MM.1S (cell line): Measurements from ENCODE around the gene LMO7.

Source experiments
- DNase-seq: peaks from one replicate; pipeline ENCODE4 v3.0.0-alpha.2; 2015
- H2AFZ ChIP-seq: fragments of 300-600 bp; sonication (generic); 2 replicates; pipeline ENCODE4 v1.6.0; 2016; ENCODE audit warnings: antibody characterized with exemption, low read length
- H3F3A ChIP-seq: fragments of 300-600 bp; sonication (generic); 2 replicates; pipeline ENCODE4 v1.6.1; 2016; ENCODE audit warnings: mild to moderate bottlenecking, antibody characterized with exemption, low read length, moderate library complexity, mixed read lengths; ENCODE audit not compliant: insufficient read depth
- H3K27ac ChIP-seq: fragments of 300-600 bp; sonication (generic); 2 replicates; pipeline ENCODE4 v1.5.1; 2016; ENCODE audit warnings: mild to moderate bottlenecking, low read length
- H3K27me3 ChIP-seq: fragments of 300-600 bp; sonication (generic); replicated peaks from 2 replicates; pipeline ENCODE4 v1.6.0; 2016; ENCODE audit warnings: low read length; ENCODE audit not compliant: insufficient read depth
- H3K36me3 ChIP-seq: fragments of 300-600 bp; sonication (generic); replicated peaks from 2 replicates; pipeline ENCODE4 v1.6.1; 2016; ENCODE audit warnings: mild to moderate bottlenecking, low read length, mixed read lengths; ENCODE audit not compliant: insufficient read depth
- H3K4me1 ChIP-seq: fragments of 300-600 bp; sonication (generic); 2 replicates; pipeline ENCODE4 v1.6.1; 2016; ENCODE audit warnings: low read length, mixed read lengths
- H3K4me2 ChIP-seq: fragments of 300-600 bp; sonication (generic); 2 replicates; pipeline ENCODE4 v1.6.0; 2016; ENCODE audit warnings: low read depth, low read length
- H3K4me3 ChIP-seq: fragments of 300-600 bp; sonication (generic); 2 replicates; pipeline ENCODE4 v1.5.1; 2016; ENCODE audit warnings: low read length, mixed read lengths
- H3K79me2 ChIP-seq: fragments of 300-600 bp; sonication (generic); 2 replicates; pipeline ENCODE4 v1.6.1; 2016; ENCODE audit warnings: mixed run types, low read length, mixed read lengths
- H3K9ac ChIP-seq: fragments of 300-600 bp; sonication (generic); 2 replicates; pipeline ENCODE4 v1.6.1; 2016; ENCODE audit warnings: low read length, mixed read lengths
- H3K9me2 ChIP-seq: fragments of 300-600 bp; sonication (generic); replicated peaks from 2 replicates; pipeline ENCODE4 v1.6.1; 2016; ENCODE audit warnings: mild to moderate bottlenecking, low read length, mixed read lengths; ENCODE audit not compliant: insufficient read depth
- H3K9me3 ChIP-seq: fragments of 300-600 bp; sonication (generic); replicated peaks from 2 replicates; pipeline ENCODE4 v1.6.1; 2016; ENCODE audit warnings: mild to moderate bottlenecking, low read length, mixed read lengths; ENCODE audit not compliant: insufficient read depth
- H4K20me1 ChIP-seq: fragments of 300-600 bp; sonication (generic); 2 replicates; pipeline ENCODE4 v1.6.1; 2016; ENCODE audit warnings: mild to moderate bottlenecking, low read length, moderate library complexity, mixed read lengths; ENCODE audit not compliant: insufficient read depth
- EZH2 ChIP-seq: fragments of 300-600 bp; sonication (generic); optimal IDR thresholded peaks from 2 replicates; pipeline ENCODE3; 2017; ENCODE audit warnings: low read depth, mild to moderate bottlenecking, antibody characterized with exemption, low read length, mixed read lengths
- EZH2phosphoT487 ChIP-seq: fragments of 300-600 bp; sonication (generic); IDR thresholded peaks from 2 replicates; pipeline ENCODE4 v1.6.1; 2018; ENCODE audit warnings: antibody characterized with exemption, low read length
- TF ChIP-seq, protein P1 (sequence below): fragments of 300-600 bp; sonication (generic); IDR thresholded peaks from 2 replicates; pipeline ENCODE4 v1.5.1; 2016; ENCODE audit warnings: antibody characterized with exemption, low read length, mixed read lengths

LMO7 gene

DNA sequence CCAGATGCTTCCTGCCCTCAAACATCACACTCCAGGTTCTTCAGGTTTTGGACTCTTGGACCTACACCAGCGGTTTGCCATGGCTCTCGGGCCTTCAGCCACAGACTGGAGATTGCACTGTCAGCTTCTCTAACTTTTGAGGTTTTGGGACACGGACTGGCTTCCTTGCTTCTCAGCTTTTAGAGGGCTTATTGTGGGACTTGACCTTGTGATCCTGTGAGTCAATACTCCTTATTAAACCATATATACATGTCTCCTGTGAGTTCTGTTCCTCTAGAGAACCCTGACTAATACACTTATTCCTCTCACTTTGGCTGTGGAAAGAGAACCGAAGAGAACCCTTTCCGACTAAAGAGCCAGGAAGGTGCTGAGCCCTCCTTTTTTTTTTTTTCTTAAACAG, 53.6 kb downstream of the LMO7 start:
- H3K4me1 ChIP-seq = no peaks in the 10 kb centered on the region
- H3K79me2 ChIP-seq = no peaks in the 10 kb centered on the region
- no peak for DNase-seq
- no peaks in the 10 kb centered on the region for H3F3A ChIP-seq
- H2AFZ ChIP-seq = no peak overlapping the region
- TF ChIP-seq, protein P1, sequence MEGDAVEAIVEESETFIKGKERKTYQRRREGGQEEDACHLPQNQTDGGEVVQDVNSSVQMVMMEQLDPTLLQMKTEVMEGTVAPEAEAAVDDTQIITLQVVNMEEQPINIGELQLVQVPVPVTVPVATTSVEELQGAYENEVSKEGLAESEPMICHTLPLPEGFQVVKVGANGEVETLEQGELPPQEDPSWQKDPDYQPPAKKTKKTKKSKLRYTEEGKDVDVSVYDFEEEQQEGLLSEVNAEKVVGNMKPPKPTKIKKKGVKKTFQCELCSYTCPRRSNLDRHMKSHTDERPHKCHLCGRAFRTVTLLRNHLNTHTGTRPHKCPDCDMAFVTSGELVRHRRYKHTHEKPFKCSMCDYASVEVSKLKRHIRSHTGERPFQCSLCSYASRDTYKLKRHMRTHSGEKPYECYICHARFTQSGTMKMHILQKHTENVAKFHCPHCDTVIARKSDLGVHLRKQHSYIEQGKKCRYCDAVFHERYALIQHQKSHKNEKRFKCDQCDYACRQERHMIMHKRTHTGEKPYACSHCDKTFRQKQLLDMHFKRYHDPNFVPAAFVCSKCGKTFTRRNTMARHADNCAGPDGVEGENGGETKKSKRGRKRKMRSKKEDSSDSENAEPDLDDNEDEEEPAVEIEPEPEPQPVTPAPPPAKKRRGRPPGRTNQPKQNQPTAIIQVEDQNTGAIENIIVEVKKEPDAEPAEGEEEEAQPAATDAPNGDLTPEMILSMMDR = no peak
- TF ChIP-seq EZH2phosphoT487 (no peak), EZH2 (no peak)
- H3K27ac ChIP-seq = no peak overlapping the region
- no peak overlapping the region for H3K9ac ChIP-seq
- H3K27me3 ChIP-seq = no peaks in the 10 kb centered on the region
- H3K36me3 ChIP-seq = no peaks in the 10 kb centered on the region
- no peaks in the 10 kb centered on the region for H3K9me3 ChIP-seq
- H4K20me1 ChIP-seq = no peaks in the 10 kb centered on the region
- no peak overlapping the region for H3K4me3 ChIP-seq
- H3K9me2 ChIP-seq = no peaks in the 10 kb centered on the region
- H3K4me2 ChIP-seq = no peak overlapping the region

DNA sequence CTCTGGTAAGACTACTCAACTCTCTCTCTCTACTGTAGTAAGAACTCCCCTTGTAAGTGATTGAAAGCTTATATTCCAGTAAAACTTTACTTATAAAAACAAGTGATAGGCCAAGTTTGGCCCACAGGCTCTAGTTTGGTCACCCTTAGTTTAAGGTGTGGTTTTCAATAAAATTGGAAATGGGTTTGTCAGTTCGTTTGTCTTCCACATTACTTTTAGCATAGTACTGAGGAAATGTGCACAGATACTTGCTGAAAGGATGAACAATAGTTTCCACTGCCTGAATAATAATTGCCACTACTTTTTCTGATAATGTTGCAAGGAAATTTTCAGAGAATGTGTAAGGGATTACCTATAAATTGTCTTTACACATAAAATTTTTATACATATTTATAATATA, 54.5 kb downstream of the LMO7 start:
- H3K4me3 ChIP-seq = no peak overlapping the region
- H2AFZ ChIP-seq = no peak overlapping the region
- TF ChIP-seq EZH2 (no peak), EZH2phosphoT487 (no peak)
- TF ChIP-seq, protein P1 = no peak
- no peaks in the 10 kb centered on the region for H3K9me2 ChIP-seq
- no peak overlapping the region for H3K27ac ChIP-seq
- H3K9ac ChIP-seq = no peak overlapping the region
- no peaks in the 10 kb centered on the region for H3K79me2 ChIP-seq
- H3K4me2 ChIP-seq = no peak overlapping the region
- no peaks in the 10 kb centered on the region for H4K20me1 ChIP-seq
- H3K4me1 ChIP-seq = no peaks in the 10 kb centered on the region
- no peaks in the 10 kb centered on the region for H3K9me3 ChIP-seq
- no peak for DNase-seq
- no peaks in the 10 kb centered on the region for H3K36me3 ChIP-seq
- no peaks in the 10 kb centered on the region for H3F3A ChIP-seq
- H3K27me3 ChIP-seq = no peaks in the 10 kb centered on the region

DNA sequence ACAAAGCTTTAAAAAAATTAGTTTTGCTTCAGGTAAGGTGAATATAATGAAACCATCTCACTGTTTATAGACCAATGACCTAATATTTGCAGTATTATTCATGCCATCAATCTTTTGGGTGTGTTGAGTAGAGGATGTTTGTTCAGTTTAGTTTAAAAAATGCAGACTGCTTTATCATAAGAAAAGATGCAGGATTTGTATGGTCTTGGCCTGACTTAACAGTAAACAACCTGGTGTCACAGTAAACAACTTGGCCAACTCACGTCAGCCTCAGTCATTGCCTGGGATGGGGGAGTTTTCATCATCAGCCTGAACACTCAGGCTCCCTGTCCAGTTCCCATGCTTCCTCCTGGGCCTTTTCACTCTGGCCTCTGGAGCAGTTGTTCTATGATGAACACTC, 55.1 kb downstream of the LMO7 start:
- DNase-seq = no peak
- Histone ChIP-seq H2AFZ (no peak overlapping the region), H3K4me3 (no peak overlapping the region), H3K27ac (no peak overlapping the region), H3K9me2 (no peaks in the 10 kb centered on the region), H3K79me2 (no peaks in the 10 kb centered on the region), H3K27me3 (no peaks in the 10 kb centered on the region), H3K9me3 (no peaks in the 10 kb centered on the region), H3K36me3 (no peaks in the 10 kb centered on the region), H3K4me2 (no peak overlapping the region), H3K4me1 (no peaks in the 10 kb centered on the region), H3K9ac (no peak overlapping the region), H3F3A (no peaks in the 10 kb centered on the region), H4K20me1 (no peaks in the 10 kb centered on the region)
- TF ChIP-seq EZH2phosphoT487 = no peak
- no peak for TF ChIP-seq EZH2
- TF ChIP-seq, protein P1 = no peak
